Activated CD8-positive, alpha-beta T cell treated with anti-CD3 and anti-CD28 coated beads for 36 hours (primary cell): ENCODE data around the gene IRAK4. TPM values are rescaled to one million over a fixed set of nuclear protein-coding genes. Genes with fewer than 3 reads are reported as not detected.

Experiments used
- ATAC-seq: fragments of 200-7000 bp; cut with Tn5 transposase; one replicate; pipeline ENCODE4 v1.10.0; 2021; ENCODE audit warnings: mild to moderate bottlenecking, moderate library complexity
- CTCF ChIA-PET: fragments of 350-600 bp; sonication (Branson Sonifier 250); formaldehyde crosslinking; loops from one replicate; lab custom pipeline; 2021; ENCODE audit warnings: antibody characterized with exemption; lab: Charles Lee
- POLR2A ChIA-PET: fragments of 350-600 bp; sonication (Branson Sonifier 250); formaldehyde crosslinking; loops from one replicate; lab custom pipeline; 2021; ENCODE audit warnings: antibody characterized with exemption; lab: Charles Lee
- DNase-seq: peaks from one replicate; pipeline ENCODE4 v3.0.0-alpha.2; 2020
- H3K27ac Mint-ChIP-seq: one replicate; pipeline ENCODE4 v1.8.0; 2021; ENCODE audit warnings: mild to moderate bottlenecking, mixed read lengths
- H3K27me3 Mint-ChIP-seq: one replicate; pipeline ENCODE4 v1.8.0; 2021; ENCODE audit warnings: mixed read lengths
- H3K36me3 Mint-ChIP-seq: one replicate; pipeline ENCODE4 v1.8.0; 2021; ENCODE audit warnings: low read depth, mixed read lengths
- H3K4me1 Mint-ChIP-seq: one replicate; pipeline ENCODE4 v1.8.0; 2021; ENCODE audit warnings: low read depth, mixed read lengths
- H3K4me3 Mint-ChIP-seq: one replicate; pipeline ENCODE4 v1.8.0; 2021; ENCODE audit warnings: mild to moderate bottlenecking, moderate library complexity, mixed read lengths
- H3K9me3 Mint-ChIP-seq: one replicate; pipeline ENCODE4 v1.8.0; 2021; ENCODE audit warnings: mixed read lengths
- intact Hi-C: fragments of 100-400 bp; cut with micrococcal nuclease; formaldehyde crosslinking; loops from one replicate; pipeline ENCODE4 v1.10.0; 2022
- total RNA-seq, 2 experiments: library from RNA; stranded (reverse); gene quantifications; one replicate each; pipeline ENCODE4 v1.2.3, GENCODE V29; 2021
- TF ChIP-seq, protein P1 (sequence below): fragments of 200-600 bp; IDR thresholded peaks from one replicate; pipeline ENCODE4 v1.8.0; 2022; ENCODE audit warnings: antibody characterized with exemption, mild to moderate bottlenecking

Gene IRAK4
- total RNA-seq, 2 experiments from 2014 or later = 24.0 TPM

DNA sequence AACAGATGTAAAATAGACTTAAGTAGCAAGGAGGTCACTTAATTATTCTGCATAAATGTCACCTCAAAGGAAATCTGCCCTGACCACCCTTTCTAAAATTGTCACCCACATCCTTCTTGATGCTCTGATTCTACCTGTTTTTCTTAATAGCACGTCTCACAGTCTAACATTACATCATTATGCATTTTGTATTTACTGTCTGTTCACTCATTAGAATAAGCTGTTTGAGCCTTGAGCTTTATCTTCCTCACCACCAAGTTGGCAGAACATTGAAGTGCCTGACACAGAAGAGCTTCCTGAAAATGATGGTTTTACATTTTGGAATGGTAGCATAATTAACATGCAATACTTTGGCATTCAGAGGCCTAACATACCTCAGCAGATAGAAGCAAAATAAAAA is 68.3 kb downstream of the IRAK4 start:
- TF ChIP-seq, protein P1, sequence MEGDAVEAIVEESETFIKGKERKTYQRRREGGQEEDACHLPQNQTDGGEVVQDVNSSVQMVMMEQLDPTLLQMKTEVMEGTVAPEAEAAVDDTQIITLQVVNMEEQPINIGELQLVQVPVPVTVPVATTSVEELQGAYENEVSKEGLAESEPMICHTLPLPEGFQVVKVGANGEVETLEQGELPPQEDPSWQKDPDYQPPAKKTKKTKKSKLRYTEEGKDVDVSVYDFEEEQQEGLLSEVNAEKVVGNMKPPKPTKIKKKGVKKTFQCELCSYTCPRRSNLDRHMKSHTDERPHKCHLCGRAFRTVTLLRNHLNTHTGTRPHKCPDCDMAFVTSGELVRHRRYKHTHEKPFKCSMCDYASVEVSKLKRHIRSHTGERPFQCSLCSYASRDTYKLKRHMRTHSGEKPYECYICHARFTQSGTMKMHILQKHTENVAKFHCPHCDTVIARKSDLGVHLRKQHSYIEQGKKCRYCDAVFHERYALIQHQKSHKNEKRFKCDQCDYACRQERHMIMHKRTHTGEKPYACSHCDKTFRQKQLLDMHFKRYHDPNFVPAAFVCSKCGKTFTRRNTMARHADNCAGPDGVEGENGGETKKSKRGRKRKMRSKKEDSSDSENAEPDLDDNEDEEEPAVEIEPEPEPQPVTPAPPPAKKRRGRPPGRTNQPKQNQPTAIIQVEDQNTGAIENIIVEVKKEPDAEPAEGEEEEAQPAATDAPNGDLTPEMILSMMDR = no peak
- Mint-ChIP-seq H3K9me3 (no peaks in the 10 kb centered on the region), H3K4me3 (no peak overlapping the region), H3K36me3 (no peaks in the 10 kb centered on the region), H3K4me1 (peaks cover 10% of the 10 kb centered on the region), H3K27ac (no peak overlapping the region), H3K27me3 (no peaks in the 10 kb centered on the region)
- ATAC-seq (no peak), DNase-seq (no peak)
- intact Hi-C loops = no loop called here
- POLR2A ChIA-PET = interaction anchor here (1.1 to 1.7 kb wide), 2 partner anchors 9 to 14 kb away, joined by 3 to 6 read pairs; partner anchors contain the start of gene TMEM117
- CTCF ChIA-PET = no interaction called here

DNA sequence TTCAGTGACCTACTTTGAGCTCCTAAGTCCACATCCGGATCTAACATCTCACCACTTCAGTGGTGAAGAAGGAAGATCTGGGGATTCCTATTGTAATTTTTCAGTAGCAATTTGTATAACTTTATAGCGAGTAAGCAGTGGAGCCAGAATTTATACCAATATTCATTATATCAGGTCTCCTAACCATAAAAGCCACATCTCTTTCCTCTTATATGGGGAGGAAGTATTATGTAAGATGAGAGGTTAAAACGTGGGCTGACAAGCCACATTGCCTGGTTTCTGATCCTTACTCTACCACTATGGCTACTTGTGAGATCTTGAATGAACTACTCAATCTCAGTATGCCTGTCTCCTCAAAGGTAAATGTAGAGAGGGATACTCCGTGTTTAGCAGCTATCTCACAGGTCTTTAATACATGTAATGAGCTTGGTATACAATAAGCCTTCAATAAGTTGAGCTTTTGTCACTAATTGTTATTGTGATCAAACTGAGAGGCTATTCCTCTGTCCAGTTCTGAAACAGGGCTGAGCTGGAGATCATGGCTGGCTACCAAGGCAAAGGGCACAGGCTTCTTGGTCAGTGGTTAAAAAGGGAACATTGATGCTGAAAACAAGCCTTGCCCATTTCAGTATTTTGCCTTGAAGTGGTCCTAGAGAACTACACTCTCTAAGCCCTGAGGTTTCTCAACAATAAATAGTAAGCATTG is 73.9 kb downstream of the IRAK4 start:
- TF ChIP-seq, protein P1 = no peak
- peaks cover 5% of the 10 kb centered on the region for H3K27me3 Mint-ChIP-seq
- intact Hi-C loops = no loop called here
- H3K27ac Mint-ChIP-seq = no peak overlapping the region
- H3K4me1 Mint-ChIP-seq = peaks cover 37% of the 10 kb centered on the region
- ChIA-PET CTCF (interaction anchor here (1.2 to 1.9 kb wide), 4 partner anchors 15 to 50 kb away, joined by 4 to 7 read pairs (median 4); partner anchors contain the start of gene TWF1), POLR2A (interaction anchor here (1.3 to 1.4 kb wide), 2 partner anchors 17 to 74 kb away, joined by 4 to 5 read pairs; partner anchors contain the start of genes IRAK4 and PUS7L)
- peak; percentile 18 for ATAC-seq
- peak; percentile 40 for DNase-seq
- H3K36me3 Mint-ChIP-seq = no peaks in the 10 kb centered on the region
- H3K9me3 Mint-ChIP-seq = no peaks in the 10 kb centered on the region
- no peak overlapping the region for H3K4me3 Mint-ChIP-seq

DNA sequence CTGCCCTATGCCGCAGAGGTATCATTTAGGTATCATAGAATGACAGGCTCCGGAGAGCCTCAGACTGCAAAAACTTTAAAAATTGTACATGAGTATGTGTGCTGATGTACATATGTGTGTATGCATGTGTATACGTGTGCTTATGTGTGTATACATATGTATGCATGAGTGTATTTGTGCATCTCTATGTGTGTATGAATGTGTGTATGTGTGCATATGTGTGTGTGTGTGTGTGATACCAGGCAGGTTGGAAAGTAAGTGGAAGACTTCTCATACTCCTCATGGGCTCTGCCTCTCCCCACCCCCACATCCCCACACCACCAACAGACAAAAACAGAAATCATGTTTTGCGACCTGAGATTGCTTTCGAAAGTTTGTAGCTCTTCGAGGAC is 76.5 kb downstream of the IRAK4 start:
- intact Hi-C loops = no loop called here
- Mint-ChIP-seq H3K4me1 (peaks cover 49% of the 10 kb centered on the region), H3K27ac (peak overlapping the region; percentile 78), H3K36me3 (no peaks in the 10 kb centered on the region), H3K4me3 (peak overlapping the region; percentile 73), H3K9me3 (no peaks in the 10 kb centered on the region), H3K27me3 (peaks cover 5% of the 10 kb centered on the region)
- DNase-seq (peak; percentile 31), ATAC-seq (peak; percentile 12)
- TF ChIP-seq, protein P1 = no peak
- ChIA-PET CTCF (interaction anchor here (0.9 to 1.9 kb wide), 5 partner anchors 11 to 58 kb away, joined by 3 to 5 read pairs (median 4); partner anchors contain the start of gene TWF1), POLR2A (interaction anchor here (1.0 to 1.3 kb wide), 3 partner anchors 9 to 58 kb away, joined by 3 to 6 read pairs (median 3); no protein-coding TSS in a partner anchor)

DNA sequence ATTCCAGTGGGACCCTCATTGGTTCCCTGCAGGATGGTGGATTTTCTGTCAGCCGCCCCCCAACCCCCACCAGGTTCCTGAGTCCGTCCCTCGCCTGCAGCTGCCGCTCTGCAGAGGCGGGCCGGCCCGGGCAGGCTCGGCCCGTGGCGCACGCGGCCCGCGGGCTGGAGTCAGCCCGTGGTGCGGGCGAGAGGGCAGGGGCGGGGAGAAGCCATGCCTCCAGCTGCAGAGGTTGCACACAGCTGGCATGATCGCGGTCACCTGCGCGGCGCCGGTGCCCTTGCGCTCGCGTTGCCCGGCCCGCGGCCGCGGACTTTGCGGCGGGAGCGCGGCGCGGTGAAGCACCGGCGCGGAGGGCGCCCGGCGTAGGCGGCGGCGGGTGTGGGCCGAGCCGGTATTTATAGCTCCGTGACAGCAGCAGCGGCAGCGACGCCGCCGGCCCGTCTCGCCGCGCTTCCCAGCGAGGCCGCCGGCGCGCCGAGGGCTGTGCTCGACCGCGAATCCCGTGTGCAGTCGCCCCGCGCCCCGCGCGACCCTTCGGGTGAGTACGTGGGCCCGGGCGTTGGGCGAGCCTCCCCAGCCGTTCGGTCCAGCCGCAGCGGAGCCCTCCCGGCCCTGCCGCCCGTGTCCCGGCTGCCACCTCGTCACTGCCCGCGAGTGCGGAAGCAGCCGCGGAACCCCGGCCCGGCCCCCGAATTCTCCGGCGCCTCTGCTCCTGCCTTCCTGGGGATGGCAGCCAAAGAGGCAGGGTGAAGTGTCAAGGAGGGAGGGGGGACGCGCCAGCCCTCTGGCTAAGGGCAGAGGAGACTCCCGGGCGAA is 77.1 kb downstream of the IRAK4 start, which contains the start of gene TMEM117:
Gene TMEM117, plus strand, starts transcription at position 426 of the 819 bp plus-strand sequence.
- Mint-ChIP-seq H3K36me3 (no peaks in the 10 kb centered on the region), H3K9me3 (no peaks in the 10 kb centered on the region), H3K4me3 (peak within 1 kb of the TSS; percentile 73), H3K27ac (peak within 1 kb of the TSS; percentile 78), H3K27me3 (peaks cover 5% of the 10 kb centered on the region), H3K4me1 (peaks cover 49% of the 10 kb centered on the region)
- intact Hi-C loops = no loop called here
- POLR2A ChIA-PET = interaction anchor here (0.6 to 1.9 kb wide), 7 partner anchors 9 to 59 kb away, joined by 3 to 9 read pairs (median 3); partner anchors contain the start of gene TWF1
- peak; percentile 77 for ATAC-seq
- TF ChIP-seq, protein P1 = no peak
- DNase-seq = peak; percentile 56
- CTCF ChIA-PET = interaction anchor here (0.9 to 1.9 kb wide), 4 partner anchors 12 to 47 kb away, joined by 3 to 5 read pairs (median 4); partner anchors contain the start of gene TWF1
